GM12864 (cell line): ENCODE measurements around the gene TGM2.

ENCODE experiments used
- DNase-seq: peaks from one replicate; pipeline ENCODE4 v3.0.0-alpha.2; 2011; ENCODE audit warnings: low read depth
- H3K4me3 ChIP-seq: 2 replicates; pipeline ENCODE4 v1.5.1; 2011; ENCODE audit warnings: mild to moderate bottlenecking, low read depth, low read length, control low read depth
- CTCF ChIP-seq: IDR thresholded peaks from 2 replicates; pipeline ENCODE4 v1.5.1; 2011; ENCODE audit warnings: low read depth, mild to moderate bottlenecking, moderate library complexity, low read length, control low read depth, inconsistent platforms; ENCODE audit errors: missing control alignments

Gene TGM2

GRCh38 chr20:38131588-38132121 lies 33.4 kb downstream of the TGM2 start:
- no peak for DNase-seq
- TF ChIP-seq CTCF: no peak
- no peak overlapping the region for H3K4me3 ChIP-seq

- H3K4me3 ChIP-seq: no peak overlapping the region
- no peak for TF ChIP-seq CTCF
- DNase-seq: no peak
Observed at GRCh38 chr20:38130687-38131587, 34.1 kb downstream of the TGM2 start.

GRCh38 chr20:38129893-38130609 lies 35.0 kb downstream of the TGM2 start:
- no peak overlapping the region for H3K4me3 ChIP-seq
- no peak for DNase-seq
- no peak for TF ChIP-seq CTCF

GRCh38 chr20:38129248-38129865 lies 35.7 kb downstream of the TGM2 start:
- no peak overlapping the region for H3K4me3 ChIP-seq
- TF ChIP-seq CTCF: no peak
- DNase-seq: no peak

- no peak for TF ChIP-seq CTCF
- H3K4me3 ChIP-seq: no peak overlapping the region
- no peak for DNase-seq
Observed at GRCh38 chr20:38128691-38129090, 36.4 kb downstream of the TGM2 start.

GRCh38 chr20:38127920-38128528 lies 37.0 kb downstream of the TGM2 start:
- no peak for TF ChIP-seq CTCF
- no peak for DNase-seq
- no peak overlapping the region for H3K4me3 ChIP-seq
